ENCODE measurements around the gene KCTD21.

GRCh38 chr11:78195917-78196560, 7.6 kb upstream of the KCTD21 start:
- TF ChIP-seq ZFP30 (CRISPR knock-in tag; IDR thresholded peaks at IDR 0.05) (no peak), PATZ1 (CRISPR knock-in tag; IDR thresholded peaks at IDR 0.05; ENCODE audit: borderline replicate concordance) (no peak), ARNTL (CRISPR knock-in tag; IDR thresholded peaks at IDR 0.05; ENCODE audit: borderline replicate concordance, low read depth) (no peak), ZFP3 (CRISPR knock-in tag; IDR thresholded peaks at IDR 0.05) (no peak), SNAI2 (CRISPR knock-in tag; IDR thresholded peaks at IDR 0.05) (no peak), TSHZ2 (CRISPR knock-in tag; IDR thresholded peaks at IDR 0.05) (no peak), CSDC2 (CRISPR knock-in tag; IDR thresholded peaks at IDR 0.05) (no peak), RARB (CRISPR knock-in tag; IDR thresholded peaks at IDR 0.05) (no peak), ZNF8 (CRISPR knock-in tag; IDR thresholded peaks at IDR 0.05) (no peak), CREB5 (CRISPR knock-in tag; IDR thresholded peaks at IDR 0.05; ENCODE audit: low read depth) (no peak), TCF4 (CRISPR knock-in tag; IDR thresholded peaks at IDR 0.05; ENCODE audit: borderline replicate concordance) (no peak), CSRNP3 (CRISPR knock-in tag; IDR thresholded peaks at IDR 0.05) (no peak), ZNF565 (CRISPR knock-in tag; conservative IDR thresholded peaks at IDR 0.05; ENCODE audit: low read depth) (no peak), BACH2 (CRISPR knock-in tag; IDR thresholded peaks at IDR 0.05; ENCODE audit: borderline replicate concordance) (no peak)

All from SK-N-SH treated with all-trans-retinoic acid at 6 μM for 48 hours (cell line).